CD4-positive, alpha-beta T cell (primary cell): ENCODE measurements around the gene CCDC71L. TPM values are rescaled to one million over a fixed set of nuclear protein-coding genes. Genes with fewer than 3 reads are reported as not detected.

Source experiments
- ATAC-seq: fragments of 200-7000 bp; cut with Tn5 transposase; one replicate; pipeline ENCODE4 v1.10.0; 2022; ENCODE audit warnings: mild to moderate bottlenecking; ENCODE audit not compliant: poor library complexity
- CTCF ChIA-PET: fragments of 350-600 bp; sonication (Branson Sonifier 250); formaldehyde crosslinking; loops from one replicate; lab custom pipeline; 2021; ENCODE audit warnings: antibody characterized with exemption, inconsistent platforms; lab: Charles Lee
- POLR2A ChIA-PET: fragments of 350-600 bp; sonication (Branson Sonifier 250); formaldehyde crosslinking; loops from one replicate; lab custom pipeline; 2021; ENCODE audit warnings: antibody characterized with exemption, inconsistent platforms; lab: Charles Lee
- DNase-seq, 14 experiments: peaks; one replicate each; pipeline ENCODE4 v3.0.0-alpha.2; 2013 to 2020; ENCODE audit warnings: mixed read lengths in 2 of 14
- H3K27ac ChIP-seq, 2 donors: one replicate each; pipeline versions ENCODE4 v1.5.1 to v1.7.0; 2013; ENCODE audit warnings: low read length in 2 of 2, low read depth in 1 of 2, mild to moderate bottlenecking in 1 of 2
- H3K27me3 ChIP-seq, 2 experiments: 1 replicate in 1 of 2; 2 replicates in 1 of 2; pipeline versions ENCODE4 v1.6.1 to v1.7.0; 2013; ENCODE audit warnings: low read length in 2 of 2, control low read depth in 1 of 2, mild to moderate bottlenecking in 1 of 2, moderate library complexity in 1 of 2; ENCODE audit not compliant: insufficient read depth in 2 of 2, control insufficient read depth in 1 of 2
- H3K36me3 ChIP-seq: one replicate; pipeline ENCODE4 v1.6.1; 2013; ENCODE audit warnings: low read length, control low read depth; ENCODE audit not compliant: insufficient read depth
- H3K4me1 ChIP-seq: one replicate; pipeline ENCODE4 v1.6.1; 2013; ENCODE audit warnings: low read length, control low read depth; ENCODE audit not compliant: insufficient read depth
- H3K4me3 ChIP-seq: one replicate; pipeline ENCODE4 v1.5.1; 2013; ENCODE audit warnings: mild to moderate bottlenecking, low read length, moderate library complexity
- H3K9me3 ChIP-seq, 2 experiments: 1 replicate in 1 of 2; 2 replicates in 1 of 2; pipeline versions ENCODE4 v1.6.1 to v1.7.0; 2013; ENCODE audit warnings: low read length in 2 of 2, mild to moderate bottlenecking in 2 of 2, control low read depth in 1 of 2, moderate library complexity in 1 of 2; ENCODE audit not compliant: control insufficient read depth in 1 of 2, insufficient read depth in 1 of 2
- H3K27ac Mint-ChIP-seq: one replicate; pipeline ENCODE4 v1.8.0; 2020; ENCODE audit warnings: mixed read lengths
- H3K27me3 Mint-ChIP-seq: one replicate; pipeline ENCODE4 v1.8.0; 2021; ENCODE audit warnings: mixed read lengths
- H3K36me3 Mint-ChIP-seq: one replicate; pipeline ENCODE4 v1.8.0; 2021; ENCODE audit warnings: low read depth, mixed read lengths
- H3K4me1 Mint-ChIP-seq: one replicate; pipeline ENCODE4 v1.8.0; 2021; ENCODE audit warnings: low read depth, mixed read lengths
- H3K4me3 Mint-ChIP-seq: one replicate; pipeline ENCODE4 v1.8.0; 2020; ENCODE audit warnings: mild to moderate bottlenecking, mixed read lengths
- H3K9me3 Mint-ChIP-seq: one replicate; pipeline ENCODE4 v1.8.0; 2020; ENCODE audit warnings: mixed read lengths
- CTCF ChIP-seq: fragments of 200-600 bp; IDR thresholded peaks from one replicate; pipeline ENCODE4 v1.8.0; 2022; ENCODE audit warnings: antibody characterized with exemption, mild to moderate bottlenecking
- intact Hi-C, 2 experiments: fragments of 100-400 bp; cut with DNase I in 1 of 2; cut with micrococcal nuclease in 1 of 2; formaldehyde crosslinking; loops; one replicate each; pipeline versions ENCODE4 v1.15.1 to v1.9.0; 2023 to 2025; cut with DNase I, micrococcal nuclease
- total RNA-seq, 174 experiments: library from RNA in 2 of 174; stranded (reverse) in 2 of 174; gene quantifications; one replicate each; pipeline ENCODE4 v1.2.3 and lab custom pipeline; 2021 to 2026

Gene CCDC71L
- total RNA-seq, 2 experiments from 2014 or later: 9.5 to 9.8 TPM

- POLR2A ChIA-PET: interaction anchor here (1.9 kb wide), 1 partner anchor 10 kb away, joined by 6 read pairs; the partner anchor contains the start of gene CCDC71L
- Mint-ChIP-seq H3K36me3 (no peaks in the 10 kb centered on the region), H3K9me3 (no peaks in the 10 kb centered on the region), H3K4me3 (no peak overlapping the region), H3K27ac (no peak overlapping the region), H3K27me3 (no peaks in the 10 kb centered on the region), H3K4me1 (no peaks in the 10 kb centered on the region)
- H3K4me1 ChIP-seq: no peaks in the 10 kb centered on the region
- intact Hi-C loops: loop anchor here in 1 of 2 experiments (5.0 kb wide), 1 partner anchor 191 kb away; no protein-coding TSS in a partner anchor
- H3K36me3 ChIP-seq: no peaks in the 10 kb centered on the region
- CTCF ChIA-PET: interaction anchor here (1.2 to 1.4 kb wide), 2 partner anchors 8 to 10 kb away, joined by 3 to 5 read pairs; partner anchors contain the start of gene CCDC71L
- no peaks in the 10 kb centered on the region for H3K9me3 ChIP-seq
- no peak for TF ChIP-seq CTCF
- no peak for ATAC-seq
- DNase-seq: no peak
- H3K4me3 ChIP-seq: no peak overlapping the region
- no peaks in the 10 kb centered on the region for H3K27me3 ChIP-seq
- no peak overlapping the region for H3K27ac ChIP-seq
These were observed 10.2 kb upstream of the CCDC71L start for GRCh38 chr7:106671160-106671559.

GRCh38 chr7:106668861-106669524, 8.0 kb upstream of the CCDC71L start:
- no peaks in the 10 kb centered on the region for H3K9me3 Mint-ChIP-seq
- DNase-seq (no peak), ATAC-seq (no peak)
- no peaks in the 10 kb centered on the region for H3K36me3 ChIP-seq
- H3K4me3 ChIP-seq: no peak overlapping the region
- no peak overlapping the region for H3K4me3 Mint-ChIP-seq
- H3K27me3 Mint-ChIP-seq: no peaks in the 10 kb centered on the region
- ChIA-PET CTCF (interaction anchor here (1.0 kb wide), 1 partner anchor 8 kb away, joined by 3 read pairs; the partner anchor contains the start of gene CCDC71L), POLR2A (interaction anchor here (1.1 kb wide), 1 partner anchor 500 kb away, joined by 3 read pairs; the partner anchor contains the start of gene HBP1)
- no peaks in the 10 kb centered on the region for H3K36me3 Mint-ChIP-seq
- H3K27ac ChIP-seq: no peak overlapping the region
- no peak for TF ChIP-seq CTCF
- no peaks in the 10 kb centered on the region for H3K27me3 ChIP-seq
- H3K4me1 Mint-ChIP-seq: no peaks in the 10 kb centered on the region
- H3K4me1 ChIP-seq: no peaks in the 10 kb centered on the region
- H3K9me3 ChIP-seq: no peaks in the 10 kb centered on the region
- H3K27ac Mint-ChIP-seq: no peak overlapping the region
- intact Hi-C loops: loop anchor here (10.0 kb wide), 5 partner anchors 476 to 1226 kb away; partner anchors contain the start of genes COG5 (in 1 of the 2), DLD (in 1 of the 2) and DUS4L (in 1 of the 2)

- H3K36me3 Mint-ChIP-seq: no peaks in the 10 kb centered on the region
- intact Hi-C loops: loop anchor here (10.0 kb wide), 5 partner anchors 478 to 1228 kb away; partner anchors contain the start of genes COG5 (in 1 of the 2), DLD (in 1 of the 2) and DUS4L (in 1 of the 2)
These were observed 5.4 kb upstream of the CCDC71L start for GRCh38 chr7:106666353-106666752.

More at GRCh38 chr7:106666353-106666752, 5.4 kb upstream of the CCDC71L start:
- H3K27ac Mint-ChIP-seq: no peak overlapping the region
- H3K9me3 ChIP-seq: no peaks in the 10 kb centered on the region
- POLR2A ChIA-PET: no interaction called here
- no peak overlapping the region for H3K27ac ChIP-seq
- H3K27me3 ChIP-seq: no peaks in the 10 kb centered on the region
- ATAC-seq: no peak
- no peaks in the 10 kb centered on the region for H3K36me3 ChIP-seq
- no peak for TF ChIP-seq CTCF
- H3K27me3 Mint-ChIP-seq: no peaks in the 10 kb centered on the region
- H3K9me3 Mint-ChIP-seq: no peaks in the 10 kb centered on the region
- H3K4me3 Mint-ChIP-seq: no peak overlapping the region
- H3K4me1 ChIP-seq: peaks cover 2% of the 10 kb centered on the region
- H3K4me3 ChIP-seq: no peak overlapping the region
- DNase-seq: no peak
- H3K4me1 Mint-ChIP-seq: peaks cover 11% of the 10 kb centered on the region
- CTCF ChIA-PET: no interaction called here
